SK-N-MC (cell line): Measurements from ENCODE around the gene ANKRD33.

ENCODE experiments used
- DNase-seq: peaks from one replicate; pipeline ENCODE4 v3.0.0-alpha.2; 2011; ENCODE audit warnings: low read depth, low spot score
- H3K27ac ChIP-seq: fragments of 200-600 bp; sonication (generic); 2 replicates; pipeline ENCODE4 v1.5.1; 2016; ENCODE audit warnings: mixed run types
- H3K36me3 ChIP-seq: fragments of 200-600 bp; sonication (generic); 2 replicates; pipeline ENCODE4 v1.6.1; 2017; ENCODE audit warnings: antibody characterized with exemption, low read length, mixed read lengths; ENCODE audit not compliant: insufficient read depth
- H3K4me3 ChIP-seq: fragments of 200-600 bp; sonication (generic); 2 replicates; pipeline ENCODE4 v1.5.1; 2016
- H3K9ac ChIP-seq: fragments of 200-600 bp; sonication (generic); 2 replicates; pipeline ENCODE4 v1.8.0; 2017; ENCODE audit warnings: mixed run types, mixed read lengths; ENCODE audit not compliant: insufficient read length
- H3K9me3 ChIP-seq: fragments of 200-600 bp; sonication (generic); 2 replicates; pipeline ENCODE4 v1.6.1; 2017; ENCODE audit warnings: low read depth, mild to moderate bottlenecking, antibody characterized with exemption, low read length, moderate library complexity, mixed read lengths
- EZH2 ChIP-seq: fragments of 200-600 bp; sonication (generic); IDR thresholded peaks from one replicate; pipeline ENCODE4 v1.6.1; 2017; ENCODE audit warnings: antibody characterized with exemption
- FOXP2 ChIP-seq: optimal IDR thresholded peaks from 2 replicates; pipeline ENCODE3; 2011; ENCODE audit warnings: mild to moderate bottlenecking, moderate library complexity; ENCODE audit not compliant: insufficient read depth; ENCODE audit errors: extremely low read length, control extremely low read depth
- POLR2AphosphoS5 ChIP-seq: IDR thresholded peaks from 2 replicates; pipeline ENCODE4 v1.6.1; 2012; ENCODE audit warnings: mild to moderate bottlenecking, low read depth, low read length, borderline replicate concordance

ANKRD33 gene

GRCh38 chr12:51865757-51866270, 22.1 kb upstream of the ANKRD33 start:
- TF ChIP-seq FOXP2 = no peak
- TF ChIP-seq EZH2 = no peak
- no peak for TF ChIP-seq POLR2AphosphoS5
- Histone ChIP-seq H3K27ac (no peak overlapping the region), H3K4me3 (no peak overlapping the region), H3K9ac (no peak overlapping the region), H3K36me3 (no peaks in the 10 kb centered on the region), H3K9me3 (no peaks in the 10 kb centered on the region)
- no peak for DNase-seq

DNA sequence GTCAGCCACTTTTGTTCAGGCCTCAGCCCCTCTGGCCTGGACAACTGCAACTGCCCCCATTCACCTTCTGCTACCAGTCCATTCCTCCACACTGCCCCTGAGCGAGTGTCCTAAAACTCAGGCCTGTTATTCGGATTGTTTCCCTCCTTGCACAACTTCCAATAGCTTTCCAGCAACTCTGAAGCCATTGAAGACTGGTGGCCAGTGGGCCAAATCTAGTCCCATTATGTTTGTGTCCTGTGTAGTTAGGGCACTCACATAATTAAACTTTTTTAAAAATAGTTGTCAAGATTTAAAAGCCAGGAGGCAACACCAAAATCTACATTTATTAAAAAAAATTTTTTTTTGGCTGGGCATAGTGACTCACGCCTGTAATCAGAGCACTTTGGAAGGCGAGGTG, 21.6 kb upstream of the ANKRD33 start:
- TF ChIP-seq POLR2AphosphoS5 = no peak
- no peak for TF ChIP-seq EZH2
- no peak for TF ChIP-seq FOXP2
- Histone ChIP-seq H3K4me3 (no peak overlapping the region), H3K9me3 (no peaks in the 10 kb centered on the region), H3K36me3 (no peaks in the 10 kb centered on the region), H3K27ac (no peak overlapping the region; the same call in 1 of the 2 replicates), H3K9ac (no peak overlapping the region)
- DNase-seq = no peak

GRCh38 chr12:51866762-51867161, 21.1 kb upstream of the ANKRD33 start:
- Histone ChIP-seq H3K9ac (no peak overlapping the region), H3K27ac (no peak overlapping the region), H3K36me3 (no peaks in the 10 kb centered on the region), H3K4me3 (no peak overlapping the region), H3K9me3 (no peaks in the 10 kb centered on the region)
- no peak for DNase-seq
- no peak for TF ChIP-seq FOXP2
- no peak for TF ChIP-seq EZH2
- TF ChIP-seq POLR2AphosphoS5 = no peak

GRCh38 chr12:51867371-51867770, 20.5 kb upstream of the ANKRD33 start:
- H3K9ac ChIP-seq = no peak overlapping the region
- H3K27ac ChIP-seq = no peak overlapping the region
- H3K4me3 ChIP-seq = no peak overlapping the region
- DNase-seq = no peak
- H3K36me3 ChIP-seq = no peaks in the 10 kb centered on the region
- TF ChIP-seq POLR2AphosphoS5 (no peak), EZH2 (no peak), FOXP2 (no peak)
- no peaks in the 10 kb centered on the region for H3K9me3 ChIP-seq

GRCh38 chr12:51867796-51868428, 20.0 kb upstream of the ANKRD33 start:
- H3K36me3 ChIP-seq = no peaks in the 10 kb centered on the region
- no peak overlapping the region for H3K27ac ChIP-seq
- DNase-seq = no peak
- no peak overlapping the region for H3K9ac ChIP-seq
- H3K9me3 ChIP-seq = no peaks in the 10 kb centered on the region
- no peak for TF ChIP-seq FOXP2
- H3K4me3 ChIP-seq = no peak overlapping the region

GRCh38 chr12:51868821-51869495, 18.9 kb upstream of the ANKRD33 start:
- DNase-seq = no peak
- no peaks in the 10 kb centered on the region for H3K9me3 ChIP-seq
- no peak overlapping the region for H3K27ac ChIP-seq
- peak overlapping the region; percentile 24 for H3K9ac ChIP-seq
- peak; percentile 19 for TF ChIP-seq FOXP2
- TF ChIP-seq EZH2 = no peak
- TF ChIP-seq POLR2AphosphoS5 = no peak
- no peaks in the 10 kb centered on the region for H3K36me3 ChIP-seq
- H3K4me3 ChIP-seq = peak overlapping the region; percentile 26

- no peak for TF ChIP-seq POLR2AphosphoS5
- TF ChIP-seq EZH2 = no peak
- TF ChIP-seq FOXP2 = no peak
- Histone ChIP-seq H3K9me3 (no peaks in the 10 kb centered on the region), H3K36me3 (no peaks in the 10 kb centered on the region), H3K4me3 (peak overlapping the region; percentile 26), H3K27ac (peak overlapping the region; percentile 29; the same call in 1 of the 2 replicates), H3K9ac (no peak overlapping the region)
- no peak for DNase-seq
Observed at GRCh38 chr12:51869496-51869865, 18.4 kb upstream of the ANKRD33 start.

DNA sequence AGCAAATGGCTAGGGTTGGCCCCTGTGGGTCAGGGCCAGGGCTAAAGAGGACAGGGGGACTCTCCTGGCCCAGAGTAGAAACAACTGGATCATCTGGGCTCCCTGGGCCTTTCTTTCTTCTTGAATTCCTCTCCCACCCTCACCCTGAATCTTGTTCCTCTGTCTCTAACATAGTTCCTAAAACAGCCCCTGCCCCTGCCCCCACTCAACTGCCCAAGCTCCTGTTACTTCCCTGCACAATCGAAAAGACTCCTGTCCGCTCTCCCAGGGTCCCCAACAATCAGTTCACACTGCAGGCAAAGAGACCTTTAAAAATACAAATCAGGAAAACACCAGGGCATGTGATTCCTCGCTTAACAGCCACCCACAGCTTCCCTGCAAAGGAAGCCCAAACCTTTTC, 18.0 kb upstream of the ANKRD33 start:
- Histone ChIP-seq H3K9ac (peak overlapping the region; percentile 19), H3K9me3 (no peaks in the 10 kb centered on the region), H3K36me3 (no peaks in the 10 kb centered on the region), H3K4me3 (no peak overlapping the region), H3K27ac (peak overlapping the region; percentile 29; the same call in 1 of the 2 replicates)
- no peak for TF ChIP-seq POLR2AphosphoS5
- no peak for TF ChIP-seq EZH2
- no peak for TF ChIP-seq FOXP2
- DNase-seq = no peak
